ENCODE measurements around the gene TNFAIP6. TPM values are rescaled to one million over a fixed set of nuclear protein-coding genes. Genes with fewer than 3 reads are reported as not detected.

Gene TNFAIP6
- total RNA-seq, 3 donors from 2014 or later (not counting 1 experiment from before 2014, with no cell fraction given): 0.83 TPM; not detected in 2

DNA sequence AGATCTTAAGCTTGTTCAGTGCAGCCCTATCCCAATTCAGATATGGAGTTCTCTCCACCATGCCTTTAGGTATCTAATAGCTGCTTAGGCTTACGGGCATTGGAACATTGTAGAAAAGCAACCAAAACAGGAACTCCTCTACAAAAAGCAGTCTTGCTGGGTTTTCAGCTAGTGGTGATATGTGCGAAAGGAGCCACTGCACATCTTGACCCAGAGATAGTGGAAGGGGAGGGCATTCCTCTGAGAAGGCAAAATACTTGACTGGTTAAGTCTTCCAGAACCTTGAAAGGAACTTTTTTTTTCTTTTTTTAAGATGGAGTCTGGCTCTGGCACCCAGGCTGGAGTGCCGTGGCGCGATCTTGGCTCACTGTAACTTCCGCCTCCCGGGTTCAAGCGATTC, 2.6 kb upstream of the TNFAIP6 start:
- no peaks in the 10 kb centered on the region for H3K36me3 ChIP-seq (ENCODE audit: control insufficient read depth, insufficient read depth, low read length)
- TF ChIP-seq CTCF (IDR thresholded peaks at IDR 0.05): no peak
- no peak overlapping the region for H3K27ac ChIP-seq (ENCODE audit: low read length)
- Mint-ChIP-seq H3K27ac (no peak overlapping the region), H3K36me3 (no peaks in the 10 kb centered on the region), H3K4me1 (no peaks in the 10 kb centered on the region), H3K27me3 (ENCODE audit: low read depth in 2 of 2) (peaks cover 3 to 8% of the 10 kb centered on the region in 2 donors), H3K9me3 (no peaks in the 10 kb centered on the region), H3K4me3 (no peak overlapping the region)
- no peak overlapping the region for H3K4me3 ChIP-seq (ENCODE audit: low read length)
- DNase-seq (no peak), ATAC-seq (no peak)
- no peaks in the 10 kb centered on the region for H3K9me3 ChIP-seq (ENCODE audit: control insufficient read depth, insufficient read depth, low read length)
- intact Hi-C loops (cut with micrococcal nuclease): no loop called here
- no peaks in the 10 kb centered on the region for H3K4me1 ChIP-seq (ENCODE audit: control insufficient read depth, insufficient read depth, low read length)
- no peaks in the 10 kb centered on the region for H3K27me3 ChIP-seq (ENCODE audit: control insufficient read depth, insufficient read depth, low read length)
- 94% methylated on average over 8 of the region's 8 CpGs for WGBS (ENCODE audit: insufficient coverage)

GRCh38 chr2:151358166-151358970, 976 bp downstream of the TNFAIP6 start:
- Histone ChIP-seq H3K27ac (ENCODE audit: low read length) (no peak overlapping the region), H3K4me3 (ENCODE audit: low read length) (no peak overlapping the region), H3K36me3 (ENCODE audit: control insufficient read depth, insufficient read depth, low read length) (no peaks in the 10 kb centered on the region), H3K4me1 (ENCODE audit: control insufficient read depth, insufficient read depth, low read length) (no peaks in the 10 kb centered on the region), H3K9me3 (ENCODE audit: control insufficient read depth, insufficient read depth, low read length) (no peaks in the 10 kb centered on the region), H3K27me3 (ENCODE audit: control insufficient read depth, insufficient read depth, low read length) (no peaks in the 10 kb centered on the region)
- intact Hi-C loops (cut with micrococcal nuclease): no loop called here
- H3K27ac Mint-ChIP-seq: no peak overlapping the region
- WGBS (ENCODE audit: insufficient coverage): 95% methylated on average over 3 of the region's 4 CpGs
- H3K4me3 Mint-ChIP-seq: no peak overlapping the region
- no peaks in the 10 kb centered on the region for H3K9me3 Mint-ChIP-seq
- ATAC-seq (no peak), DNase-seq (no peak)
- H3K36me3 Mint-ChIP-seq: no peaks in the 10 kb centered on the region
- TF ChIP-seq CTCF (IDR thresholded peaks at IDR 0.05): no peak
- H3K4me1 Mint-ChIP-seq: no peaks in the 10 kb centered on the region
- H3K27me3 Mint-ChIP-seq (ENCODE audit: low read depth in 2 of 2): peaks cover 8 to 9% of the 10 kb centered on the region in 2 donors

DNA sequence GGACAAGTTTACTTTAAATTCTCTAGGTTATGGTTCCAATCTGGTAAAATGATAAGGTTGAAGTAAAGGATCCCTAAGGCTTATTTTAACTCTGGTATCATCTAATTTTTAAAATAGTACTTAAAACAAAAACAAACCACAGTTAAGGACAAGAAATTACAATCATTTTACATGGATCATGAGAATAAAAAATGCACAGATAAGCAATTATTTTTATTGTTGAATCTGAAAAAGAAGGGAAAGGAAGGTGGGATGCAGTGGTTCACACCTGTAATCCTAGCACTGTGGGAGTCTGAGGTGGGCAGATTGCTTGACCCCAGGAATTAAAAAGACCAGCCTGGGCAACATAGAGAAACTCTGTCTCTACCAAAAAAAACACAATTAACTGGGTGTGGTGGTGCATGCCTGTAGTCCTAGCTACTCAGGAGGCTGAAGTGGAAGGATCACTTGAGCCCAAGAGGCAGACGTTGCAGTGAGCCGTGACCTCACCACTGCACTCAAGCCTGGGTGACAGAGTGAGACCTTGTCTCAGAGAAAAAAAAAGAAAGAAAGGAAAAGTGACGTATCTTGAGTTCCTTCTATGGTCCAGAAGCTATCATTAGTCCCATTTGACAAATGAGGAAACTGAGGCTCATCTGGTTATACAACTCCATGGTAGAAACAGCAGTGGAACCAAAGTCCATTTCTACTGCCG, 2.5 kb downstream of the TNFAIP6 start:
- H3K27ac ChIP-seq (ENCODE audit: low read length): no peak overlapping the region
- H3K4me3 ChIP-seq (ENCODE audit: low read length): no peak overlapping the region
- H3K4me1 ChIP-seq (ENCODE audit: control insufficient read depth, insufficient read depth, low read length): no peaks in the 10 kb centered on the region
- no peak overlapping the region for H3K27ac Mint-ChIP-seq
- H3K4me1 Mint-ChIP-seq: no peaks in the 10 kb centered on the region
- intact Hi-C loops (cut with micrococcal nuclease): no loop called here
- DNase-seq: no peak
- H3K27me3 Mint-ChIP-seq (ENCODE audit: low read depth in 2 of 2): peaks cover 8 to 9% of the 10 kb centered on the region in 2 donors
- no peak for ATAC-seq
- no peaks in the 10 kb centered on the region for H3K36me3 ChIP-seq (ENCODE audit: control insufficient read depth, insufficient read depth, low read length)
- 82% methylated on average over 3 of the region's 4 CpGs for WGBS (ENCODE audit: insufficient coverage)
- no peak for TF ChIP-seq CTCF (IDR thresholded peaks at IDR 0.05)
- H3K9me3 ChIP-seq (ENCODE audit: control insufficient read depth, insufficient read depth, low read length): no peaks in the 10 kb centered on the region
- H3K9me3 Mint-ChIP-seq: no peaks in the 10 kb centered on the region
- H3K27me3 ChIP-seq (ENCODE audit: control insufficient read depth, insufficient read depth, low read length): no peaks in the 10 kb centered on the region
- no peak overlapping the region for H3K4me3 Mint-ChIP-seq
- H3K36me3 Mint-ChIP-seq: no peaks in the 10 kb centered on the region

All from natural killer cell (primary cell).